ENCODE results near the gene TAOK3.

GRCh38 chr12:118371321-118372282 is 1.1 kb downstream of the TAOK3 start:
- TF ChIP-seq CTCF (IDR thresholded peaks at IDR 0.05; ENCODE audit: low read depth, low read length), result no peak
- no peak for TF ChIP-seq MYC (IDR thresholded peaks at IDR 0.05; ENCODE audit: low read depth, low read length)
- no peak for TF ChIP-seq POLR2A (IDR thresholded peaks at IDR 0.05; ENCODE audit: extremely low read depth, insufficient read length)
